ENCODE measurements around the gene IL4R.
A peak's percentile ranks its signal among the peaks of the same experiment; 100 is the strongest.
"Not testable (repeated sequence)": the region's sequence is repeated elsewhere in the genome, so short reads cannot be mapped to it uniquely, and the experiment has no call there.

Gene IL4R

DNA sequence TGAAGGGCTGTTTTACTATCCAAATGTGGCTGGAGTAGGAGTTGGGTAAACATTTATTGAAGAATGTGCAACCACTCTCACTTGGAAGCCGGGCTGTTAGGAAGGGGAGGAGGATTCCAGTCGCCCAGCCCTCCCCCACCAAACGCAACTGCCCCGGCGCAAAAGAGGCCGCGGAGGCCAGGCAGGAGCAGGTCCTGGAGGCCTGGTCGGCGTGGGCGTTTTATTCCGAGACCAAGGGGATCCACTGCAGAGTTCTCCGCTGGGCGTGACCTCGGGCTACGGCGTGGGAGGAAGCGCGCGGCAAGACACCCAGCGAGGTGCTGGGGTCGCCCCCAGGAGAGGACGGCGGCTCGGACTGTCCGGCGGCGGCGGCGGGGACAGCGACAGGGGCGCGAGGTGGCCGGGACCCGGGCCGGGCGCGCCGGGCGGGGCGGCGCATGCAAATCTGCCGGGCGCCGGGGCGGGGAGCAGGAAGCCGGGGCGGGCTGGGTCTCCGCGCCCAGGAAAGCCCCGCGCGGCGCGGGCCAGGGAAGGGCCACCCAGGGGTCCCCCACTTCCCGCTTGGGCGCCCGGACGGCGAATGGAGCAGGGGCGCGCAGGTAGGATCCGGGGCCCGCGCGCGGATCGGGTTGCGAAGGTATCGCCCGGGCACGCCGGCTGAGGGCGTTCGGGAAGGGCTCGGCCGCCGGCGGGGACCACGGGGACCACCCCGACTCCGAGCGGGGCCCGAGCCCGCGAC lies at the start of gene IL4R:
Gene IL4R, plus strand, starts transcription at position 553 of the 739 bp plus-strand sequence. CDS start 26,230 bp downstream, outside the sequence.
- Histone ChIP-seq H3K4me3 (peak within 1 kb of the TSS; percentile 53 to 97 (median 74)), H3K27ac (peak within 1 kb of the TSS; percentile 89 to 100 (median 99))

DNA sequence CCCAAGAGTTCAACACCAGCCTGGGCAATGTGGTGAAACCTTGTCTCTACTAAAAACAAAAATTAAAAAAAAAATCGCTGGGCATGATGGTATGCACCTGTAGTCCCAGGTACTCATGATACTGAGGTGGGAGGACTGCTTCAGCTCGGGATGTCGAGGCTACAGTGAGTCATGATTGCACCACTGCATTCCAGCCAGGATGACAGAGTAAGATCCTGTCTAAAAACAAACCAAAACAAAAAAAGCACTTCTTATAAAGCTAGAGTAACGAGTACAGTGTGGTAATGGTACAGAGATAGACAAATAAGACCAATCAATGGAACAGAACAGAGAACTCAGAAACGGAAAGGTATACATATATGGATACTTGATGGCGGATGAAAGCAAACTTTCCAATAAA lies 49.6 kb upstream of the IL4R start:
- H3K4me3 ChIP-seq: no peak overlapping the region
- peak overlapping the region in 3 of 21 experiments; percentile 20 to 68 (median 23) for H3K27ac ChIP-seq

GRCh38 chr16:27265982-27266381 lies 47.8 kb upstream of the IL4R start:
- no peak overlapping the region for H3K27ac ChIP-seq
- no peak overlapping the region for H3K4me3 ChIP-seq

- Histone ChIP-seq H3K4me3 (peak overlapping the region in 1 of 7 experiments; percentile 62), H3K27ac (no peak overlapping the region)
Measured at GRCh38 chr16:27267037-27267677, 46.6 kb upstream of the IL4R start.

DNA sequence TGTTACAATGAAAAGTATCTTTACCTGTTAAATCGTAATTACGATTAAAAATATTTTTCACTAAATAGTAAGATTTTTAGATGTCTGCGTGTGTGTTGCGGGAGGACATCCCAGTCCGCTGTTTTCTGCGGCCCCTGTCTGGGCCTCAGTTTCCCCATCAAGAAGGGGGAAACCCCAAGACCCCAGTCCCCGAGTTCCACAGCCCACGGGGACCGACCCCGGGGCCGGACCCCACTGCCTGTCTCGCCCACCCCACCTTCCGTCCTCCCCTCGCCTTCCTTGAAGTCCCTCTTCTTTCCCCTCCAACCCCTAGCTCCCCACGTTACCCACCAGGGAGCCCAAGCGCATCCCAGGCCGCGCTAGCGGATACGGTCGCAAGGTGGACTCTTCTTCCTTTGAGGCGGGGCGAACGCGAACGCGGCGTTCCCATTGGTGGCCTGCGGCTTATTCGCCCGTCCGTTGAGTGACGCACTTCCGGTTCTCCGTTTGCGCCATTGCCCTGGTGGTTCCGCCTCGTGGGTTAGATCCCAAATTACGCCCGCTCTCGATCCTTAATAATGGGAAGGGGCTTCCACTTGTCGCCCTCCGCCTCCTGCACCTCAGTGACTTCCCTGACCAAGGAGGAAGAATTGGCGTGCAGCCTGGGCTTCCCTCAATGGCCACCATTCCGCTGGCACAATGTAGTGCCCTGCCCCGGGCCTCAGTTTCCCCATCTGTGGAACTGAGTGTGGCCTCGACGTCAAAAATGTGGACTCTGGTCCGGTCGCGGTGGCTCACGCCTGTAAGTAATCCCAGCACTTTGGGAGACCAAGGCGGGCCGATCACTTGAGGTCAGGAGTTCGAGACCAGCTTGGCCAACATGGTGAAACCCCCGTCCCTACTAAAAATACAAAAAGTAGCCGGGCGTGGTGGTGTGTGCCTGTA lies 45.1 kb upstream of the IL4R start, which contains the start of gene NSMCE1:
Gene NSMCE1, minus strand, starts transcription at position 397 of the 924 bp plus-strand sequence. CDS start 11,202 bp downstream, outside the sequence.
- peak within 1 kb of the TSS; percentile 48 to 97 (median 88) for H3K27ac ChIP-seq
- H3K4me3 ChIP-seq: peak within 1 kb of the TSS; percentile 52 to 90 (median 65)

GRCh38 chr16:27269300-27270150 lies 44.2 kb upstream of the IL4R start:
- H3K4me3 ChIP-seq: peak overlapping the region; percentile 52 to 90 (median 65)
- peak overlapping the region in 19 of 21 experiments; percentile 48 to 97 (median 88) for H3K27ac ChIP-seq

DNA sequence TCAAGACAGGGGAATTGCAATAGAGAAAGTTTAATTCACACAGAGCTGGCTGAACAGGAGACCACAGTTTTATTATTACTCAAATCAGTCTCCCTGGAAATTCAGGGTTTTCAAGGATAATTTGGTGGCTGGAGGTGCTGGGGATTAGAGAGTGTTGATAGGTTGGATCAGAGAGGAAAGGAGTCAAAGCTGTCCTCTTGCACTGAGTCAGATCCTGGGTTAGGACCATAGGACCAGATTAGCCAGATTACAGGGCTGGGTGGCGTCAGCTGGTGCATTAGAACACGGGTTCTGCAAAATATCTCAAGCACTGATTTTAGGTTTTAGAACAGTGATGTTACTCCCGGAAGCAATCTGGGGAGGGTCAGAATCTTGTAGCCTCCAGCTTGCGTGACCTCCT lies 43.4 kb upstream of the IL4R start:
- Histone ChIP-seq H3K4me3 (no peak overlapping the region), H3K27ac (no peak overlapping the region)

GRCh38 chr16:27272076-27272475 lies 41.7 kb upstream of the IL4R start:
- Histone ChIP-seq H3K4me3 (no peak overlapping the region), H3K27ac (no peak overlapping the region)

GRCh38 chr16:27272697-27273096 lies 41.1 kb upstream of the IL4R start:
- H3K4me3 ChIP-seq, H3K27ac ChIP-seq: not testable (repeated sequence)

DNA sequence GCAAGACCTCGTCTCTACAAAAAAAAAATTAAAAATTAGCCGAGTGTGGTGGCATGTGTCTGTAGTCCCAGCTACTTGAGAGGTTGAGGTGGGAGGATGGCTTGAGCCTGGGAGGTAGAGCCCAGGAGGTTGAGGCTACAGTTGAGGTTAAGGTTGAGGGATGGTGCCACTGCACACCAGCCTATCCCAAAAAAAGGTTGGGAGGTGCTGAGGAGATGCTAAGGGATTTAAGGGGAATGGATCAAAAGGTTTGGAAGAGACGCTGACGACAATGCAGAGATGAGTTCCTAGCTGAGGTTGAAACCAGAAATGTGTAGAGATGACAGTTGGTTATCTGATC lies 40.5 kb upstream of the IL4R start:
- Histone ChIP-seq H3K4me3 (no peak overlapping the region), H3K27ac (peak overlapping the region in 4 of 21 experiments; percentile 11 to 24 (median 14))

DNA sequence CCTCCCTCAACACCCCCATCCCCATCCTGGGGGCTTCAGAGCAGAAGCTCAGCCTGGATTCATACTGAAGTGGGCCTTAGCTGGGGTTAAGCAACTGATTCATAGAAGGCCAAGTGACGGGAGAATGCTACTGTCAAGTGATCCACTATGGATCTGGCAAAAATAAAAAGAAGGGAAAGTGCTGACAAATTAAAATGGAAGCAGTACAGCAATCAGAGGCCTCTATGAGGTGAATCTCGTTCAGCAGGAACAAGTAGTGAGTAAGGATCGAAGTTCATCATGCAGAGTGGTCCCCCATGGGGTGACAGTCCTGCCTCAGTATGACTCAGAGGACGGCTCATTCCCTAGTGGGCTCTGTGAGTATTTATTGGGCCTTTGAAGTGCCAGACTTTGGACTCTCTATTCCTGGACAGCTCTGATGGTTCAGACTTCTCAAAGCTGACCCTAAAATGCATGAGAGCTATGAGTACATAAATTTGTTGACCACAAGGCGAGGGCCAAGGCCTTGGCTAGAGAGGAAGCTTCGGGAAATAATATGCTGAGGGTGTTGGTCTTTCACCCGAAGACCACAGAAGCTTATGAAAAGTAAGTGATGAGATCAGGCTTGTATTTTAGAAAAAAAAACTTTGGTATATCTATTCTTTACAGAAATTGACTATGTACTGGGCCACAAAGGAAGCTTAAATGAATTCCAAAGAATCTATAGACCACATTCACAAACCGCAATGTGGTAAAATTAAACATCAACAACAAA lies 39.9 kb upstream of the IL4R start:
- no peak overlapping the region for H3K4me3 ChIP-seq
- peak overlapping the region in 4 of 21 experiments; percentile 11 to 24 (median 14) for H3K27ac ChIP-seq

GRCh38 chr16:27274424-27274874 lies 39.3 kb upstream of the IL4R start:
- H3K27ac ChIP-seq: not testable (repeated sequence)

GRCh38 chr16:27275394-27275793 lies 38.4 kb upstream of the IL4R start:
- Histone ChIP-seq H3K27ac (no peak overlapping the region), H3K4me3 (no peak overlapping the region)

More at GRCh38 chr16:27274424-27274874, 39.3 kb upstream of the IL4R start:
- not testable (repeated sequence) for H3K4me3 ChIP-seq

- Histone ChIP-seq H3K4me3 (no peak overlapping the region), H3K27ac (no peak overlapping the region)
Measured at GRCh38 chr16:27281243-27281642, 32.5 kb upstream of the IL4R start.

- Histone ChIP-seq H3K27ac (peak overlapping the region in 4 of 21 experiments; percentile 17 to 75 (median 62)), H3K4me3 (no peak overlapping the region)
Measured at GRCh38 chr16:27284865-27285675, 28.7 kb upstream of the IL4R start.

DNA sequence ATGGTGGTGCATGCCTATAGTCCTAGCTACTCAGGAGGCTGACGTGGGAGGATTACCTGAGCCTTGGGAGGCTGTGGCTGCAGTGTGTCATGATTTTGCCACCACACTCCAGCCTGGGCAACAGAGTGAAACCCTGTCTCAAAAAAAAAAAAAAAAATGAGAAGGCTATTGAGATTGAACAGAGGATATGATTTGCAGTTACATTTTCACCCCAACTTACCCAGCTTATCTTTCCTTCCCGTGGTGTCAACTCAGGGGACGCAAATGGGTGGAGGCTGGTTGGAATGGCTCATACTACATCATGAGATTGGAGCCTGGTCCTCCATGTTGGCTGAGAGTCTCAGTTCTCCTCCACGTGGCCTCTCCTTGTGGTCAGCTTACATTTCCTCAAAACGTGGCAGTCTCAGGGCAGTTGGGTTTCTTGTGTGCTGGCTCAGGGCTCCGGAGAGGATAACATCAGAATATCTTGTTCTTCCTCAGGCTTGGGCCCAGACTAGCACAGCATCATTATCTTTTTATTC lies 28.0 kb upstream of the IL4R start:
- H3K4me3 ChIP-seq: no peak overlapping the region
- peak overlapping the region in 12 of 21 experiments; percentile 2 to 75 (median 54) for H3K27ac ChIP-seq

DNA sequence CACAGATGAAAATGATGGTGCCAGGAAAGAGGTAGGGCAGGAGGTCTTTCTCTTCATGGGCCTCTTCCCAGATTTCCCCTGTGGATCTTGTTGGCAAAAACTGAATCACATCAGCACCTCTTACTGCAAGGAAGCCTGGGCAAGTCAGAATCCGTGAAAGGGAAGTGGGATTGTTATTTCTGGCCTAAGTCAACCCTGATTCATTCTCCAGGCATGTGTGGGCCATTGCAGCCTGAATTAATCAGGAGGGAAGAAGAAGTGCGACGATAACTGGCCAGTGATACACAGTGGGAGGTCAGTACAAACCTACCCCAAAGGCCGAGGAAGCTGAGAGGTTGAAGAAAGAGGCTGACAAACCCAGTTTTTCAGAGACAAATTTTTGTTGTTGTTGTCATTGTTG lies 27.3 kb upstream of the IL4R start:
- Histone ChIP-seq H3K4me3 (no peak overlapping the region), H3K27ac (peak overlapping the region in 16 of 21 experiments; percentile 4 to 75 (median 48))

Data from skin epidermis (tissue), 12 donors.